ENCODE results near the gene TDRD5.

DNA sequence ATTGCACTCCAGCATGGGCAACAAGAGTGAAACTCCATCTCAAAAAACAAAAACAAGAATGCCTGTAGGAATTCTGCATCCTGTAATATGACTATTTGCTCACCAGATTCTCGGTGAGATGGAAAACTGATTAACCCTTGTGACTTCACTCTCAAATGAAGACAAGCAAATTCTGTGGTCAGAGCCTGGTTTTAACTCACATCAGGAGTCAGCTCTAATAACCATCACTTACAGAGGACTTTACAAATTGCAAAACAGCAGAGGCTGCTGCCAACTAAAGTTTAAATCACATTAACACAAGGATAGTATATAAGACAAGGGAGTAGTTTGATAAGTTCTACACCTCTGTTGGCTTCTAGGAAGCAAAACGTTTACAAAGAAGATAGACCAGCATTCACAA is 115.8 kb downstream of the TDRD5 start:
- TF ChIP-seq, protein P1, sequence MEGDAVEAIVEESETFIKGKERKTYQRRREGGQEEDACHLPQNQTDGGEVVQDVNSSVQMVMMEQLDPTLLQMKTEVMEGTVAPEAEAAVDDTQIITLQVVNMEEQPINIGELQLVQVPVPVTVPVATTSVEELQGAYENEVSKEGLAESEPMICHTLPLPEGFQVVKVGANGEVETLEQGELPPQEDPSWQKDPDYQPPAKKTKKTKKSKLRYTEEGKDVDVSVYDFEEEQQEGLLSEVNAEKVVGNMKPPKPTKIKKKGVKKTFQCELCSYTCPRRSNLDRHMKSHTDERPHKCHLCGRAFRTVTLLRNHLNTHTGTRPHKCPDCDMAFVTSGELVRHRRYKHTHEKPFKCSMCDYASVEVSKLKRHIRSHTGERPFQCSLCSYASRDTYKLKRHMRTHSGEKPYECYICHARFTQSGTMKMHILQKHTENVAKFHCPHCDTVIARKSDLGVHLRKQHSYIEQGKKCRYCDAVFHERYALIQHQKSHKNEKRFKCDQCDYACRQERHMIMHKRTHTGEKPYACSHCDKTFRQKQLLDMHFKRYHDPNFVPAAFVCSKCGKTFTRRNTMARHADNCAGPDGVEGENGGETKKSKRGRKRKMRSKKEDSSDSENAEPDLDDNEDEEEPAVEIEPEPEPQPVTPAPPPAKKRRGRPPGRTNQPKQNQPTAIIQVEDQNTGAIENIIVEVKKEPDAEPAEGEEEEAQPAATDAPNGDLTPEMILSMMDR (IDR thresholded peaks at IDR 0.05): no peak
- TF ChIP-seq POLR2A (IDR thresholded peaks at IDR 0.05): no peak

Measured in body of pancreas (tissue), 4 donors.